HG03025 (cell line): ENCODE data around the gene BROX.
"Not testable (repeated sequence)": the region's sequence is repeated elsewhere in the genome, so short reads cannot be mapped to it uniquely, and the experiment has no call there.

Experiments used
- ATAC-seq: cut with Tn5 transposase; IDR thresholded peaks from one replicate; pipeline ENCODE4 v1.9.1; 2021; ENCODE audit warnings: mild to moderate bottlenecking, moderate library complexity; ENCODE audit not compliant: unreplicated experiment, low FRiP score

The BROX gene, protein sequence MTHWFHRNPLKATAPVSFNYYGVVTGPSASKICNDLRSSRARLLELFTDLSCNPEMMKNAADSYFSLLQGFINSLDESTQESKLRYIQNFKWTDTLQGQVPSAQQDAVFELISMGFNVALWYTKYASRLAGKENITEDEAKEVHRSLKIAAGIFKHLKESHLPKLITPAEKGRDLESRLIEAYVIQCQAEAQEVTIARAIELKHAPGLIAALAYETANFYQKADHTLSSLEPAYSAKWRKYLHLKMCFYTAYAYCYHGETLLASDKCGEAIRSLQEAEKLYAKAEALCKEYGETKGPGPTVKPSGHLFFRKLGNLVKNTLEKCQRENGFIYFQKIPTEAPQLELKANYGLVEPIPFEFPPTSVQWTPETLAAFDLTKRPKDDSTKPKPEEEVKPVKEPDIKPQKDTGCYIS

DNA sequence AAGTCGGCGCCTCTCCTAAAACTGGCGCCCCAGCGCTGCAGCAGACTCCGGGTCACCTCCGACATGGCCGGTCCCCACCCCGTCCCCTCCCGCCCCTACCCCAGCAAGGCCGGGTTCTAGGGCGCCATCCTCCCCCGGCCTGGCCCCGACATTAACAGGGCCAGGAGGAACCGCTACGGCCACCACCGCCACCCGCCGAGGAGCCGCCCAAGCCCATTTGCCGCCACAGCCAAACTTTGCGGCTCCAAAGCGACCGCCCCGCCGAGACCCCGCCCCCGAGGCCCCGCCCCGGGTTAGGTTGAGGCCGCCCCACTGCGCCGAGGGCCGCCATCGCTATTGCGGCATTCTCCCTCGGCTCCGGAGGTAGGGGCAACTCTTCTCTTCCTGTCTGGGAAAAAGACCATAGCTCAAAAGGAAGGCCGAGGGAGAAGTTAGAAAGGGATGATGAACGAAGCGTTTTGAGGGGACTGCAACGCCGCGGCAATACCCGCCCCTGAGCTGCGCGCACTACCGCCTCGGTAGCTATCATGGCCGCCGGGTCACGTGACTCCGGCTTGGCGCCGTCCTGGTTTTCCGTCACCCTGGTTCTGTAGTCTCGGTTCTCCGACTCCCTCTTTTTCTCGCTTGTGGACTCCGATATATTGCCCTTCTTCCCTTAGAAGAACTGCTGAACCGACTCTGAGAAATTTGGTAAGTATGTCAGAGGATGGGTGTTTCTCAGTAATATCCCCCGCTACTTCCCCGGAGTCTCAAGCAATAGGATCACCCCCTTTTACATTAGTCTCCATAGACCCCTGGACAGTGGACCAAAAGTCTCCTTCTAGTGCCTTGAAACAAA is at the start of gene BROX, which contains the start of gene AIDA:
BROX (plus strand) TSS at position 312 of the 838 bp plus-strand sequence. CDS start 3,136 bp downstream, outside the sequence.
AIDA (minus strand) TSS at position 239 of the 838 bp plus-strand sequence; CDS start at position 65, 174 bp downstream.
- ATAC-seq, result peak; percentile 81

DNA sequence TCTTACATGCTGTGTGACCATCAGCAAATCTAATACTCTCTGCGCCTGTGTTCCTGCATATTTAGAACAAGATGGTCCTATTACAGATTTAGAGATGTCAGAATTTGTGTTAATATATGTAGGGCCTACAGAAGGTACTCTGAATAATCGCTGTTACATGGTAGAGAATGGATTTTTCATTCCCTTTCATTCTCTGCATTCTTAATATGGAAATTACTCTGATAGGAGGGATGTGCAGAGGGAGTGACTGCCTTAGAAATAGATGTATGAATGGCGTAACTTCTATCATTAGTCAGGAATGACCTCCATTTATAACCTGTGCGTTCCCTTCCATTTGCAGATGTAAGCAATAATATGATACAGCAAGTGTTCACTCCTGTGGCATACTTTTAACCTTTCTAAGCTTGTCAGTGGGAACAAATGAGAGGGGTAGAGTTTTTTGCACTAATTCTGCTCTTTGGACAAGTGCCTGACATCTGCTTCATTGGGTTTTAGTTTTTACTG is 48.9 kb upstream of the BROX start:
- no peak for ATAC-seq

DNA sequence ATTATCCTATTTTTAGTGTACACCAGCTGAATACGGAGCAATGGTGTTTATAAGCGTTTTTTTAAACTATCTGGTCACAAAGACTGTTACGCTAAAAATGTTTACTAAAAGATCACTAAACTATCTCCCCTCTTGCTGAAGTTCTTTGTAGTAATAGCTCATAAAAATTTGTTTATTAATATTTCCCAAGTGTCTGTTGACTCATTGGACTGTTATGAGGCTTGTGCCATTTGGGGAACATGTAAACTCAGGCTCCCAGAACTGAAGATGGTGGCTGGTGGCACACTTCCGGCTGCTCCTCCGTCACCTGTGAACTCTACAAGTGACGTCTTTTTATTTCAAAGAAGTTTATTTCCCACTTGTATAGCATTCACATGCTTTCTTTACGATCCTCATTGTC is 46.4 kb upstream of the BROX start:
- no peak for ATAC-seq

DNA sequence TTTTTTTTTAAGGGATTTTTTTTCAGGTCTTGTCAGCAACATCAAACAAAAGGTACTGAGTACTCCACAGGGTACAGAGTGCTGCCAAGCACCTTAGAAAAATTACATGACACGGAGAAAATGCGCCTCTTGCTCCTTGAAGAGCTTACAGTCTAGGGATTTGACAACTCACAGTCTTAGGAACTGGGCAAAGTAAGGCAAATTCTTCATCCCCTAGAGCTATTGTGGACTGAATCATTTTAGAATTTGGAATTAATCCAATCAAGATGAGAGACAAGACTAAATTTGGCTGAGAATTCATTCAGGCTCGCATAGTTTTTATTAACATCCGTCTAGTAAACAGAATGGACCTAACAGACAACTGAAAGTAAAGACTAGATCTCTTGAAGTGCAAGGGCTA is 44.2 kb upstream of the BROX start:
- ATAC-seq, result not testable (repeated sequence)

- not testable (repeated sequence) for ATAC-seq
Observed at GRCh38 chr1:222669107-222669506, 43.3 kb upstream of the BROX start.

- no peak for ATAC-seq
Observed at GRCh38 chr1:222670110-222670509, 42.3 kb upstream of the BROX start.

DNA sequence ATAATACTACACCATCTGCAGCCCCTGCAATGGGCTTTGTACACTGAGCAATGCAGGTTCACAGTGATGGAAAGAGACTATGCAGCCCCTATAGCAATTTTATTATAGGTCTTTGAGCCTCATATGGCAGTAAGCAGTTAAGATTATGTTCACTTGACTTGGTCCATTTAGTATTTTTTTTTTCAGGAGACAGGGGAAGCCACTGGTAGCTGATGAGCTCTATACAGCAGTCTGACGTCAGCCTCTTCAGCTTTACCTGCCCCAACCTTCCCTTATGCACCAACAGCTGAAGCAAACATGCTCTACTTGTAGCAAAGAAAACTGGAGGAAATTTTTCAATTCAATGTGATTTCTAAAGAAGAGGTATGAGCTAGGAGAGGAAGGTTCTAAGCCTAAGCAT is 32.3 kb upstream of the BROX start:
- ATAC-seq, result no peak

DNA sequence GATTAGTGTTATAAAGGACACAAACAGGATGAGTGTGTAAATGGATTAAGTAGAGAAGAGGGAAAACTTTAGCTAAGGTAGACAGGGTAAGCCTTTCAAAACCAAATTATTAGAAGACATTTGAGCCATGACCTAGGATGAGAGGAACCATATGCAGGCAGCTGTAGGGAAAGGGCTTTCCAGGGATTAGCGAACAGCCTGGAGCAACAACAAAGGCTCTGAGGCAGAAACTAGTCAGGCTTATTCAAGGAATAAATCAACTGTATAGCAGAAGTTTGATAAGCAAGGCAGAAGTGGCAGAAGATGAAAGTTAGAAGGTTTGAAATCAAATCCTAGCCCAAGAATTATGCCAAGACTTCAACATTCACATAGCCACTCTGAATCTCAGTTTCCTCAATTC is 21.3 kb upstream of the BROX start:
- no peak for ATAC-seq

DNA sequence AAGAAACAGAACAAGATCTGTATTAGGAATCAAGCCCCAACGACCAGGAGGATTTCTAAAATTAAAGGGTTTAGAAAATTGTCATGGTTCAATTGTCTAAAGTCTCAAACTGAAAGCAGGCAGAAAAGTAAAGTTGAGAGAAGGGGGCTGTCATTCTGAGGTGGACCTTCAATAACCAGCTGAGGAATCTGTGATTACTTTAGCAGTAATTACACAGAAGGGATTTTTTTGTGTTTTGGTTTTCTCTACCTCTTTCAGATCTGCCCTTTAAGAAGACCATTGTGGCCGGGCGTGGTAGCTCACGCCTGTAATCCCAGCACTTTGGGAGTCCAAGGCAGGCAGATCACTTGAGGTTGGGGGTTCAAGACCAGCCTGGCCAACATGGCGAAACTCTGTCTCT is 17.4 kb upstream of the BROX start:
- no peak for ATAC-seq

DNA sequence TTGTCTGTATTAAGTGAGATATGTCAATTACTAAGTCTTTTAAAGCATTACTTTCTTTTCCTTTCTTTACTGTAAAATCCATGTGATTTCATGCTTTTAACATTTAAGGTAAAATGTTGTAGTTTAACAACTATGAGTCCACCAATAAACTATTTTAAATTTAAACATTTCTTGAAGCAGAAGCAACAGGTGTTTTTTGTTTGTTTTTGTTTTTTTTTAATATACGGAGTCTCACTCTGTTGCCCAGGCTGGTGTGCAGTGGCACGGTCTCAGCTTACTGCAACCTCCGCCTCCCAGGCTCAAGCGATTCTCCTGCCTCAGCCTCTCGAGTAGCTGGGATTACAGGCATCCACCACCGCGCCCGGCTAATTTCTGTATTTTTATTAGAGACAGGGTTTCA is 15.6 kb upstream of the BROX start:
- no peak for ATAC-seq

DNA sequence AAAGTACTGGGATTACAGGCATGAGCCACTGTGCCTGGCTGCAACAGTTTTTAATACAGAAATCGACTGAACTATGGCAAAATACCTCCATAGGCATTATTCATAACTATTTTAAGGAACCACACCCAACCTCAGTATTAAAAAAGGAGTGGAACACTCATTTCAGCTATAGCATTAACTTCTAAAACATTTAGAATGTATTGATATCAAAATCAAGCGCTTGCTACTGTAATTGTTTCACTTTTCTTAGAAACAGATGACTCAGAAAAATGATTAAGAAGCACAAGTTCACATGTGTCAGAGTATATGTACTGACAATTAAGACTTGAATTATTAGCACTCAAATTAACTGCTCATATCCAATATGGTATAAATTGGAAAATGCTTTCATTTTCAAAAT is 15.2 kb upstream of the BROX start:
- ATAC-seq, result no peak

GRCh38 chr1:222697826-222698225 is 14.5 kb upstream of the BROX start:
- ATAC-seq, result no peak

DNA sequence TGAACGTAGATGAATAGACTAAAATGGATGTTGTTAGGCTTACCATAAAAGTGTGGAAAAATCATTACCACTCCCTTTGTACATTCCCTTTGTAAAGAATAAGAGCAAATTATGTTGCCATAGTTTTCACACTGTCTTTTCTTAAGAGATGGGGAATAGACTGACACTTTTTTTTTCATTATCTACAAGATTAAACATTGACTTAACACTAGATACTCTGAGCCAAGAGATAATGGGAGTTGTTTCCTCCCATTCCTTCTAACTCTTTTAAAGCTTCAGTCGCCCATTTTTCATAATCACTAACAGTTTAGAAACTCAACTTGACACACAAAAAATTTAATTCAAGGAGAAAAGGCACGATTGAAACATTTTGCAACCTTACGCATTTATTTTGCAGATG is 10.2 kb upstream of the BROX start:
- ATAC-seq, result no peak

DNA sequence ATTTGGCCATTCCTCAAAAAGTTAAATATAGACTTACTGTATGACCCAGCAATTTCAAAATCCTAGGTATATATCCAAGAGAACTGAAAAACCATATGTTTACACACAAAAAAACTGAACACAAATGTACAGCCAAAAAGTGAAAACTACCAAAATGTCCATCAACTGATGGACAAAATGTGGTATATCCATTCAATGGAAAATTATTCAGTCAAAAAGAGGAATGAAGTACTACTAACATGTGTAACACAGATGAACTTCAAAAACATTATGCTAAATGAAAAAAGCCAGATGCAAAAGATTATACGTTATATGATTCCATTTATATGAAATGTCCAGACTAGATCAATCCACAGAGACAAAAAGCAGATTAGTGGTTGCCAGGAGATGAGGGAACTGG is 8.1 kb upstream of the BROX start:
- ATAC-seq, result no peak

GRCh38 chr1:222706815-222707214 is 5.5 kb upstream of the BROX start:
- ATAC-seq, result no peak

DNA sequence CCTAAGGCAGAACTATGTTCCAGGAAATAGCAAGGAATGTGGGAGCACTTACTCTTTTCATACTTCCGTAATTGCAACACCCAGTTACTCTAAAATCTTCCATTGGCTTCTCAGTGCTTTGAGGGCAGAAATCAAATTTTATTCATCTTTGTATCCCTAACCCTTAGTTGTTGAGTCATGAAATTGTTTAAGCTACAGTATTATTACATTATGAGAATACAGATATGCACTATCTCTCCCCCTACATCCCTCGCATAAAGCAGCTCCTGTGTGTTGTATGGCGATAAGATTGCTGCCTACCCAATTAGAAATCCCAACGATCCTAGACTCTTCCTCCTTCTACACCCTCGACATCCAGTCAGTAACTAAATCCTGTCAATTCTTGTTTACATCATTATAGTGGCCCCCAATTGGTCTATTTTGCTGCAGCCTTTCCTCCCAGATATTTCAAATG is 2.6 kb upstream of the BROX start:
- ATAC-seq, result no peak

DNA sequence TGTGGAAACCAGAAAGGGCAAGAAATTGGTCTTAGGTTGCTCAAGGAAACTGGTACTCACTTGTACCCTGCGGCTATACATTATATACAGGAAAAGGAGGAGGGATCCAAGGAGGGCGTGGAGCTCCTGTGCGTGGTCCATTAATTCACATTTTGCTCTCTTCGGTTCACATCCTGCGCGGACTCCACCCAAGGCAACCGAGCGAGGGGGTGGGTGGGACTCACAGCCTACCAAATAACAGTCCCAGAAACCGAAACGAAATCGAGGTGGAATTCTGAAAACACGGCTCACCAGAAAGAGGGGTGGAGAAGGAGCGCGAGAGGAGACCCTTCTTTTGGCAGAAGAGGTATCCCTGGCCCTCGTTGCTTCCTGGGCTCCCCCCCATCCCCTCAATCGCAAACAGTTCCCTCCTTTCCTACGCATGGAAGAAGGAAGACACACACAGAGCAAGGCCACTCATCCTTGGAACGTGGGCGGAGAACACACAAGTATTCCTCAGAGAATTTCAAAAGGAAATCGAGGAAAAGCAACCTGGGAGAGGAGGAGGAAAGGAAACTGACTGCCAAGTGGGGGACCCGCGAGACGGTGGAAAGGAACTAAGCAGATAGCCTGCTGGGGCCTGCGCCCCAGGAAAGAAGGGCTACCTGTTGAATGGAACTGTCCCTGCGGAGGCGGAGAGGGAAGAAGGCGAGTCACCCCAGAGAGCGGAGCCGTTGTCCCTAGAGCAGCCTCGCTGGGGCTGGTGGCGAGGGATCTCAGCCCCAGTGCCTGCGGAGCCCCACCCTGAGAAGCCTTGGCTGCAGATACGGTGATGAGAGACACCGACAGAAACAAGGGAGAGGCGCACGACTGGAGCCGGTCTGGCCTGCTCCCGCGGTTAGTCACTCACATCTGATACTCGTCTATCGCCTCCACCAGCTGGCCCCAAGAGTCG is 778 bp upstream of the BROX start:
- ATAC-seq, result peak; percentile 39

DNA sequence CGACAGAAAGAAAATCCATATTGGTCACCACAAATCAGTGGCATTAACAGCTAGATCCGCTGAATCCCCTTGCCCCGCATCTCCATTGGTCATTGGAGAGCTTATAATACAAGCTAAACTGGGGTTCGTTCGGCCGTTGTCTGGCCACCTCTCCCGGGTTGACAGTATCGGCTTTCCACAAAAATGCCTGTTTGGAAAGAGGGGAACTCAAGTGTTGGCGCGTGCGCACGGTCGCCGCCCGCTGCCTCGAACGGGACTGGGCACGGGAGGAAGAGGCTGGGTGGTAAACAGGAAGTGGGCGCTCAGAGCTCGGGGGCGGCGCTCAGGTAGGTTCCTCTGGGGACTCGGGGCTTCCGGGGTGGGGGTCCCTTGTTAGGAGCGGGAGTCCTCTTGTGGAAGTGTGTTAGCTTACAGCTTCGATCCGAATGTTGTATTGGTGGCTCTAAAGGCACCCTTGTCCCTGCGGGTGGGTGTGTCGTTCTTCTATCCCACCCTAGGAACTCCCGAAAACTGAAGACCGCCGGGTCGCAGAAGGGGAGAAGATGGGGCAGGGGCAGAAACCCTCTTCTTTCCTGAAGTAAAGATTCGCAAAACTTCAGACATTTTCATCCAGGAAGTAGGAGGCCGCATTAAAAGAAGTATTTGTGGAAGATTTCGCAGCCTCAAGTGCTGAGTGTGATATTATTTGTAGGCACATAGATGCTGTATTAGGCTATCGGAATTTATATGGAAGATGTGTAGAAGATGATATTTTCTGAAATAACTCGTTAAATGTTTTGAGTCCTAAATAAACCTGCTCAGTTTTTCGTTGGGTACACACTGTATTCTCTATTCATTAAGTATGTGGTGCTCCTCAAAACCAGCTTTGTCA is 962 bp downstream of the BROX start:
- ATAC-seq, result peak; percentile 41

- no peak for ATAC-seq
Observed at GRCh38 chr1:222716393-222716792, 4.0 kb downstream of the BROX start.
